Coronary artery (tissue), 2 donors: ENCODE measurements around the gene RHCG.

Experiments used
- DNase-seq: peaks from one replicate; pipeline ENCODE4 v3.0.0-alpha.2; 2017; ENCODE audit warnings: low spot score
- H3K27ac ChIP-seq, 2 donors: fragments of 200-600 bp; sonication (generic); one replicate each; pipeline ENCODE4 v1.5.1; 2016 to 2019
- H3K4me3 ChIP-seq: fragments of 200-600 bp; sonication (generic); 2 replicates; pipeline ENCODE4 v1.5.1; 2016; ENCODE audit warnings: mild to moderate bottlenecking, moderate library complexity
- CTCF ChIP-seq: fragments of 200-600 bp; sonication (generic); IDR thresholded peaks from one replicate; pipeline ENCODE4 v1.5.1; 2019; ENCODE audit warnings: antibody characterized with exemption

Gene RHCG

GRCh38 chr15:89439764-89440163 lies 56.6 kb downstream of the RHCG start:
- no peak for DNase-seq
- Histone ChIP-seq H3K27ac (no peak overlapping the region), H3K4me3 (no peak overlapping the region)
- TF ChIP-seq CTCF, result no peak

GRCh38 chr15:89436560-89437311 lies 59.6 kb downstream of the RHCG start:
- DNase-seq, result no peak
- H3K4me3 ChIP-seq, result no peak overlapping the region
- H3K27ac ChIP-seq, result no peak overlapping the region
- TF ChIP-seq CTCF, result no peak

GRCh38 chr15:89435362-89435761 lies 61.0 kb downstream of the RHCG start:
- DNase-seq, result no peak
- H3K27ac ChIP-seq, result no peak overlapping the region

GRCh38 chr15:89433686-89434085 lies 62.7 kb downstream of the RHCG start:
- DNase-seq, result no peak
- H3K27ac ChIP-seq, result no peak overlapping the region
- no peak for TF ChIP-seq CTCF
- no peak overlapping the region for H3K4me3 ChIP-seq

More at GRCh38 chr15:89435362-89435761, 61.0 kb downstream of the RHCG start:
- H3K4me3 ChIP-seq, result no peak overlapping the region
- TF ChIP-seq CTCF, result no peak

GRCh38 chr15:89430530-89431341 lies 65.6 kb downstream of the RHCG start:
- TF ChIP-seq CTCF, result peak; percentile 98
- peak overlapping the region; percentile 73 for H3K4me3 ChIP-seq
- DNase-seq, result peak; percentile 80
- H3K27ac ChIP-seq, result no peak overlapping the region

GRCh38 chr15:89429986-89430385 lies 66.4 kb downstream of the RHCG start:
- no peak for TF ChIP-seq CTCF
- Histone ChIP-seq H3K4me3 (peak overlapping the region; percentile 73), H3K27ac (no peak overlapping the region)
- DNase-seq, result no peak
